ENCODE results near the gene MAD1L1. TPM values are rescaled to one million over a fixed set of nuclear protein-coding genes. Genes with fewer than 3 reads are reported as not detected.
A peak's percentile ranks its signal among the peaks of the same experiment; 100 is the strongest.

MAD1L1 gene
- total and polyA plus RNA-seq, 2 of the 13 experiments (the other 11 are each of a cell fraction or from before 2014, with no cell fraction given): 17.4 to 64.7 TPM

GRCh38 chr7:2209146-2209960 lies 23.4 kb downstream of the MAD1L1 start (continued):
- no peak for TF ChIP-seq UBTF (CRISPR knock-in tag; IDR thresholded peaks at IDR 0.05)
- no peak for TF ChIP-seq RCOR2 (CRISPR knock-in tag; IDR thresholded peaks at IDR 0.05)
- peak; percentile 70; the same call in 1 of the 2 replicates for TF ChIP-seq ZBTB33 (CRISPR knock-in tag; IDR thresholded peaks at IDR 0.05)
- peak; percentile 92 for TF ChIP-seq CTCF (CRISPR knock-in tag; IDR thresholded peaks at IDR 0.05)
- no peak for TF ChIP-seq ASH2L (IDR thresholded peaks at IDR 0.05; ENCODE audit: insufficient read length, low read depth, low read length)
- no peak for TF ChIP-seq RORA (CRISPR knock-in tag; IDR thresholded peaks at IDR 0.05)
- TF ChIP-seq HCFC1 (IDR thresholded peaks at IDR 0.05; ENCODE audit: low read depth, low read length): no peak
- TF ChIP-seq TCF7L2 (IDR thresholded peaks at IDR 0.05; ENCODE audit: low read depth, low read length): no peak
- TF ChIP-seq ZBTB7B (CRISPR knock-in tag; IDR thresholded peaks at IDR 0.05): no peak
- TF ChIP-seq CBX5 (CRISPR knock-in tag; IDR thresholded peaks at IDR 0.05; ENCODE audit: borderline replicate concordance): no peak
- TF ChIP-seq NR2F6 (IDR thresholded peaks at IDR 0.05): no peak
- TF ChIP-seq NR2F6 (CRISPR knock-in tag; IDR thresholded peaks at IDR 0.05): 0 out of 2 replicates have a peak, but pooled peaks have one; percentile 21
- peak; percentile 46; the same call in 1 of the 2 replicates for TF ChIP-seq ZNF687 (CRISPR knock-in tag; IDR thresholded peaks at IDR 0.05)
- no peak for TF ChIP-seq ZSCAN5A (CRISPR knock-in tag; IDR thresholded peaks at IDR 0.05; ENCODE audit: borderline replicate concordance)
- no peak for TF ChIP-seq RARA (CRISPR knock-in tag; IDR thresholded peaks at IDR 0.05)
- no peak for TF ChIP-seq ZBTB26 (CRISPR knock-in tag; IDR thresholded peaks at IDR 0.05; ENCODE audit: borderline replicate concordance)

All from HepG2 (cell line).